ENCODE results near the gene MATCAP1. TPM values are rescaled to one million over a fixed set of nuclear protein-coding genes. Genes with fewer than 3 reads are reported as not detected.
A peak's percentile ranks its signal among the peaks of the same experiment; 100 is the strongest.

The MATCAP1 gene
- total and polyA plus RNA-seq, 2 of the 13 experiments (the other 11 are each of a cell fraction or from before 2014, with no cell fraction given) = 11.2 to 24.5 TPM

DNA sequence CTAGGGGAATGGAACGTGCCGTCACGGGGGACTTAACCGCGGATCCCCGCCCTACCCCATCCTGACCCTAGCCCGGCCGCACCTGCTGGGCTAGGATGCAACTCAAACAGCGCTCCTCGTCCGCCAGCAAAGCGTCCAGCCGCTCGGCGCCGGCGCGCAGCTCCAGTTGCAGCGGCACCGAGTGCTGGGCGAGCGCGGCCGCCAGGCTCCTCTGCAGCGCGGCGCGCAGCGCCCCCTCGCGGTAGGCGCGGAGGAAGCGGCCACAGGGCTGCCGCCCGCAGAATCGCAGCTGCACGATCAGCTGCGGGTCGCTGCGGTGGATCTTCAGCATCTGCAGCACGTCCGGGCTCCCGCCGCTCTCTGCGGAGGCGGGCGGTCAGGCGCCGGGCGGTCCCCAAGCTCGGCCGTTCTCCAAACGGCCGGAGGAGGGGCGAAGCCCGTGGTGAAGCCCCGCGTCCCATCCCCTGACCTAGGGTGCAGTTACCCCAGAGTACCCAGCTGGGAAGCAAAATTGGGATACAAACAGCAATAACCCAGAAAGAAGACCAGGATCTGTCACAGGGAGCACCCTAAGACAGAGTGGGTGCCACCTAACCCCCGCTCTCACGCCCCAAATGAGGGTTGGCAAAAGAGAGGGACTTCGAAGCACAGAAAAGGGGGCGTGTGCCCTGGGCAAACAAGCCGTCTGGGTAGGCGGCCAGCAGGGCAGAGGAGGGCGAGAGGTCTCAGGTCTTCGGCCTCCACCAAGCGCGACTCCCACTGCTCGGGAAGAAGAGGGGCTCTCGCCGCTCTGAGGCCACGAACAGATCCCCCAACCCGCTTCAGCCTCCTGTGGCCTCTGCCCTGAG is 28.2 kb downstream of the MATCAP1 start (continued):
- TF ChIP-seq SIX1 (CRISPR knock-in tag; IDR thresholded peaks at IDR 0.05; ENCODE audit: borderline replicate concordance) (no peak), HCFC1 (IDR thresholded peaks at IDR 0.05; ENCODE audit: low read depth, low read length) (no peak), ZNF251 (CRISPR knock-in tag; IDR thresholded peaks at IDR 0.05) (no peak), KLF6 (CRISPR knock-in tag; IDR thresholded peaks at IDR 0.05) (0 out of 2 replicates have a peak, but pooled peaks have one; percentile 33), ZNF616 (CRISPR knock-in tag; IDR thresholded peaks at IDR 0.05; ENCODE audit: low read depth) (no peak), ZNF775 (CRISPR knock-in tag; IDR thresholded peaks at IDR 0.05; ENCODE audit: borderline replicate concordance) (0 out of 2 replicates have a peak, but pooled peaks have one; percentile 25), RFX1 (IDR thresholded peaks at IDR 0.05) (no peak), ZNF652 (CRISPR knock-in tag; IDR thresholded peaks at IDR 0.05; ENCODE audit: borderline replicate concordance, low read depth) (no peak), EED (CRISPR knock-in tag; IDR thresholded peaks at IDR 0.05) (no peak), IKZF4 (CRISPR knock-in tag; IDR thresholded peaks at IDR 0.05; ENCODE audit: borderline replicate concordance, low read depth, not compliant biosample characterization) (no peak), ZNF572 (CRISPR knock-in tag; IDR thresholded peaks at IDR 0.05) (0 out of 2 replicates have a peak, but pooled peaks have one; percentile 30), NPAS2 (CRISPR knock-in tag; IDR thresholded peaks at IDR 0.05; ENCODE audit: borderline replicate concordance) (no peak), ZBTB7A (CRISPR knock-in tag; IDR thresholded peaks at IDR 0.05) (no peak), ZNF614 (CRISPR knock-in tag; IDR thresholded peaks at IDR 0.05; ENCODE audit: borderline replicate concordance) (no peak; the same call in 1 of the 2 replicates), ZFAT (CRISPR knock-in tag; conservative IDR thresholded peaks at IDR 0.05) (no peak), ZNF816 (CRISPR knock-in tag; IDR thresholded peaks at IDR 0.05; ENCODE audit: borderline replicate concordance) (no peak), ZNF468 (CRISPR knock-in tag; IDR thresholded peaks at IDR 0.05) (no peak), NCOA2 (CRISPR knock-in tag; IDR thresholded peaks at IDR 0.05) (no peak)
- TF ChIP-seq, protein P1, sequence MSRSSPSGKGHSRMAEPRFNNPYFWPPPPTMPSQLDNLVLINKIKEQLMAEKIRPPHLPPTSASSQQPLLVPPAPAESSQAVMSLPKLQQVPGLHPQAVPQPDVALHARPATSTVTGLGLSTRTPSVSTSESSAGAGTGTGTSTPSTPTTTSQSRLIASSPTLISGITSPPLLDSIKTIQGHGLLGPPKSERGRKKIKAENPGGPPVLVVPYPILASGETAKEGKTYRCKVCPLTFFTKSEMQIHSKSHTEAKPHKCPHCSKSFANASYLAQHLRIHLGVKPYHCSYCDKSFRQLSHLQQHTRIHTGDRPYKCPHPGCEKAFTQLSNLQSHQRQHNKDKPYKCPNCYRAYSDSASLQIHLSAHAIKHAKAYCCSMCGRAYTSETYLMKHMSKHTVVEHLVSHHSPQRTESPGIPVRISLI (CRISPR knock-in tag; IDR thresholded peaks at IDR 0.05; ENCODE audit: borderline replicate concordance) = peak; percentile 32; the same call in 1 of the 2 replicates
- TF ChIP-seq, protein P2, sequence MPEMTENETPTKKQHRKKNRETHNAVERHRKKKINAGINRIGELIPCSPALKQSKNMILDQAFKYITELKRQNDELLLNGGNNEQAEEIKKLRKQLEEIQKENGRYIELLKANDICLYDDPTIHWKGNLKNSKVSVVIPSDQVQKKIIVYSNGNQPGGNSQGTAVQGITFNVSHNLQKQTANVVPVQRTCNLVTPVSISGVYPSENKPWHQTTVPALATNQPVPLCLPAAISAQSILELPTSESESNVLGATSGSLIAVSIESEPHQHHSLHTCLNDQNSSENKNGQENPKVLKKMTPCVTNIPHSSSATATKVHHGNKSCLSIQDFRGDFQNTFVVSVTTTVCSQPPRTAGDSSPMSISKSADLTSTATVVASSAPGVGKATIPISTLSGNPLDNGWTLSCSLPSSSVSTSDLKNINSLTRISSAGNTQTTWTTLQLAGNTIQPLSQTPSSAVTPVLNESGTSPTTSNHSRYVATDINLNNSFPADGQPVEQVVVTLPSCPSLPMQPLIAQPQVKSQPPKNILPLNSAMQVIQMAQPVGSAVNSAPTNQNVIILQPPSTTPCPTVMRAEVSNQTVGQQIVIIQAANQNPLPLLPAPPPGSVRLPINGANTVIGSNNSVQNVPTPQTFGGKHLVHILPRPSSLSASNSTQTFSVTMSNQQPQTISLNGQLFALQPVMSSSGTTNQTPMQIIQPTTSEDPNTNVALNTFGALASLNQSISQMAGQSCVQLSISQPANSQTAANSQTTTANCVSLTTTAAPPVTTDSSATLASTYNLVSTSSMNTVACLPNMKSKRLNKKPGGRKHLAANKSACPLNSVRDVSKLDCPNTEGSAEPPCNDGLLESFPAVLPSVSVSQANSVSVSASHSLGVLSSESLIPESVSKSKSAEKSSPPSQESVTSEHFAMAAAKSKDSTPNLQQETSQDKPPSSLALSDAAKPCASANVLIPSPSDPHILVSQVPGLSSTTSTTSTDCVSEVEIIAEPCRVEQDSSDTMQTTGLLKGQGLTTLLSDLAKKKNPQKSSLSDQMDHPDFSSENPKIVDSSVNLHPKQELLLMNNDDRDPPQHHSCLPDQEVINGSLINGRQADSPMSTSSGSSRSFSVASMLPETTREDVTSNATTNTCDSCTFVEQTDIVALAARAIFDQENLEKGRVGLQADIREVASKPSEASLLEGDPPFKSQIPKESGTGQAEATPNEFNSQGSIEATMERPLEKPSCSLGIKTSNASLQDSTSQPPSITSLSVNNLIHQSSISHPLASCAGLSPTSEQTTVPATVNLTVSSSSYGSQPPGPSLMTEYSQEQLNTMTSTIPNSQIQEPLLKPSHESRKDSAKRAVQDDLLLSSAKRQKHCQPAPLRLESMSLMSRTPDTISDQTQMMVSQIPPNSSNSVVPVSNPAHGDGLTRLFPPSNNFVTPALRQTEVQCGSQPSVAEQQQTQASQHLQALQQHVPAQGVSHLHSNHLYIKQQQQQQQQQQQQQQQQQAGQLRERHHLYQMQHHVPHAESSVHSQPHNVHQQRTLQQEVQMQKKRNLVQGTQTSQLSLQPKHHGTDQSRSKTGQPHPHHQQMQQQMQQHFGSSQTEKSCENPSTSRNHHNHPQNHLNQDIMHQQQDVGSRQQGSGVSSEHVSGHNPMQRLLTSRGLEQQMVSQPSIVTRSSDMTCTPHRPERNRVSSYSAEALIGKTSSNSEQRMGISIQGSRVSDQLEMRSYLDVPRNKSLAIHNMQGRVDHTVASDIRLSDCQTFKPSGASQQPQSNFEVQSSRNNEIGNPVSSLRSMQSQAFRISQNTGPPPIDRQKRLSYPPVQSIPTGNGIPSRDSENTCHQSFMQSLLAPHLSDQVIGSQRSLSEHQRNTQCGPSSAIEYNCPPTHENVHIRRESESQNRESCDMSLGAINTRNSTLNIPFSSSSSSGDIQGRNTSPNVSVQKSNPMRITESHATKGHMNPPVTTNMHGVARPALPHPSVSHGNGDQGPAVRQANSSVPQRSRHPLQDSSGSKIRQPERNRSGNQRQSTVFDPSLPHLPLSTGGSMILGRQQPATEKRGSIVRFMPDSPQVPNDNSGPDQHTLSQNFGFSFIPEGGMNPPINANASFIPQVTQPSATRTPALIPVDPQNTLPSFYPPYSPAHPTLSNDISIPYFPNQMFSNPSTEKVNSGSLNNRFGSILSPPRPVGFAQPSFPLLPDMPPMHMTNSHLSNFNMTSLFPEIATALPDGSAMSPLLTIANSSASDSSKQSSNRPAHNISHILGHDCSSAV (CRISPR knock-in tag; IDR thresholded peaks at IDR 0.05; ENCODE audit: borderline replicate concordance) = no peak

All from HepG2 (cell line).